Coronary artery (tissue), 2 donors: ENCODE measurements around the gene PNP.

Experiments
- DNase-seq: peaks from one replicate; pipeline ENCODE4 v3.0.0-alpha.2; 2017; ENCODE audit warnings: low spot score
- H3K27ac ChIP-seq, 2 donors: fragments of 200-600 bp; sonication (generic); one replicate each; pipeline ENCODE4 v1.5.1; 2016 to 2019
- H3K4me3 ChIP-seq: fragments of 200-600 bp; sonication (generic); 2 replicates; pipeline ENCODE4 v1.5.1; 2016; ENCODE audit warnings: mild to moderate bottlenecking, moderate library complexity
- TF ChIP-seq, protein P1 (sequence below): fragments of 200-600 bp; sonication (generic); IDR thresholded peaks from one replicate; pipeline ENCODE4 v1.5.1; 2019; ENCODE audit warnings: antibody characterized with exemption

Gene PNP

DNA sequence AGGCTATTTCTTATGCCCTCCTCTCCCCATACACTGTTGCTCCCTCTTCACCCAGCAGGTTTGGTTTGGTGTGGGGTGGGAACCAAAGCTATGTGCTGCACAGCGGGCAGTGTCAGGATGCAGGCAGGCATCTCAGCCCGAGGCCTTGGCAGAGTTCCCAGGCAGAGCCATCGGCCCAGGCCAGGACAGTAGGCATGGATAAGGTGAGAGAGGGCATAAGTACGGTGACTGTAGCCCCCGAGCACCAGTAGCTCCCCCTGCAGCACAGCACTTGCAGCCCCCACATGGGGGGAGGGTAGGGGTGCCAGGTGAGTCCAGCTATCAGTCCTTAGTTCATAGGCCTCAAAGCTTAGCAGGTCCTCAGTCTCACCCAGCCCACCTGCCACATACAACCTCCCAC, 40.4 kb upstream of the PNP start:
- Histone ChIP-seq H3K27ac (no peak overlapping the region), H3K4me3 (no peak overlapping the region)
- TF ChIP-seq, protein P1, sequence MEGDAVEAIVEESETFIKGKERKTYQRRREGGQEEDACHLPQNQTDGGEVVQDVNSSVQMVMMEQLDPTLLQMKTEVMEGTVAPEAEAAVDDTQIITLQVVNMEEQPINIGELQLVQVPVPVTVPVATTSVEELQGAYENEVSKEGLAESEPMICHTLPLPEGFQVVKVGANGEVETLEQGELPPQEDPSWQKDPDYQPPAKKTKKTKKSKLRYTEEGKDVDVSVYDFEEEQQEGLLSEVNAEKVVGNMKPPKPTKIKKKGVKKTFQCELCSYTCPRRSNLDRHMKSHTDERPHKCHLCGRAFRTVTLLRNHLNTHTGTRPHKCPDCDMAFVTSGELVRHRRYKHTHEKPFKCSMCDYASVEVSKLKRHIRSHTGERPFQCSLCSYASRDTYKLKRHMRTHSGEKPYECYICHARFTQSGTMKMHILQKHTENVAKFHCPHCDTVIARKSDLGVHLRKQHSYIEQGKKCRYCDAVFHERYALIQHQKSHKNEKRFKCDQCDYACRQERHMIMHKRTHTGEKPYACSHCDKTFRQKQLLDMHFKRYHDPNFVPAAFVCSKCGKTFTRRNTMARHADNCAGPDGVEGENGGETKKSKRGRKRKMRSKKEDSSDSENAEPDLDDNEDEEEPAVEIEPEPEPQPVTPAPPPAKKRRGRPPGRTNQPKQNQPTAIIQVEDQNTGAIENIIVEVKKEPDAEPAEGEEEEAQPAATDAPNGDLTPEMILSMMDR, result no peak
- no peak for DNase-seq

DNA sequence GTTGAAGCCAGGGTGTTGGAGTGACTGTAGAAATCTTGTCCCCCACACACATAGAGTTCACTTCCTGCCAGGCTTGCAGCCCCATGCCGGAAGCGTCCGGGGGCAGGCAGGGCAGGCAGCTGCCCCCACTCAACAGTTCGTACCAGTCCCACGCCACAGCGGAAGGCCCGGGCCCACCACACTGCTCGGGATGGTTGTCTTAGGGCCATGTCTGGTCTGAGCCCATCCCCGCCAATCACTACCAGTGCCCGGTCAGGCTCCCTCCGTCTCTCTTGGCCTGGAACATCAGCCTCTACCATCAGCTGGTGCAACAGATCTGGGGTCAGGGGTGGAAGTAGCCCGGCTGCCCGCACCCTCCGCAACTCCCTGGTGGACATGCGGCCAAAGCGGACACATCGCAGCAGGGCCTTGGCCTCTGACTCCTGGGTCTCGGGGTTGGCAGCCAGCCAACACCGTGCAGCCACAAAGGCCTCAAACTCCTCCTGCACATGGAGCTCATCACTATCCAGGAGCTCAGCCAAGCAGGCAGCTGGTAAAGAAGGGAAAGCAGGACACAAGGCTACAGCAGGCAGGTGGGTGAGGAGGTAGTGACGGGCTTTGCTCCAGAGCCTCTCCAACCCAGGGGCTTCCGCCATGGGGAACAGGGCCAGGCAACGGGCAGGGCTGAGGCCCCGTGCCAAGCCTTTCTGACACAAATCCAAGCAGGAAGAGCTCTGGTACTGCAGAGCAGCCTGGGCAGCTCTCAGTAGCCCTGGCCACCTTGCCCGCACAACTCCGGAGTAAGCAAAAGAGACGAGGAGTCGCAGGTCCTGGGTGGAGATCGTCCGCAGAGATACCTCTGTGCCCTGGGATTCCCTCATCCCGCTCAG, 39.2 kb upstream of the PNP start:
- DNase-seq, result no peak
- TF ChIP-seq, protein P1, result no peak
- Histone ChIP-seq H3K27ac (no peak overlapping the region), H3K4me3 (no peak overlapping the region)

DNA sequence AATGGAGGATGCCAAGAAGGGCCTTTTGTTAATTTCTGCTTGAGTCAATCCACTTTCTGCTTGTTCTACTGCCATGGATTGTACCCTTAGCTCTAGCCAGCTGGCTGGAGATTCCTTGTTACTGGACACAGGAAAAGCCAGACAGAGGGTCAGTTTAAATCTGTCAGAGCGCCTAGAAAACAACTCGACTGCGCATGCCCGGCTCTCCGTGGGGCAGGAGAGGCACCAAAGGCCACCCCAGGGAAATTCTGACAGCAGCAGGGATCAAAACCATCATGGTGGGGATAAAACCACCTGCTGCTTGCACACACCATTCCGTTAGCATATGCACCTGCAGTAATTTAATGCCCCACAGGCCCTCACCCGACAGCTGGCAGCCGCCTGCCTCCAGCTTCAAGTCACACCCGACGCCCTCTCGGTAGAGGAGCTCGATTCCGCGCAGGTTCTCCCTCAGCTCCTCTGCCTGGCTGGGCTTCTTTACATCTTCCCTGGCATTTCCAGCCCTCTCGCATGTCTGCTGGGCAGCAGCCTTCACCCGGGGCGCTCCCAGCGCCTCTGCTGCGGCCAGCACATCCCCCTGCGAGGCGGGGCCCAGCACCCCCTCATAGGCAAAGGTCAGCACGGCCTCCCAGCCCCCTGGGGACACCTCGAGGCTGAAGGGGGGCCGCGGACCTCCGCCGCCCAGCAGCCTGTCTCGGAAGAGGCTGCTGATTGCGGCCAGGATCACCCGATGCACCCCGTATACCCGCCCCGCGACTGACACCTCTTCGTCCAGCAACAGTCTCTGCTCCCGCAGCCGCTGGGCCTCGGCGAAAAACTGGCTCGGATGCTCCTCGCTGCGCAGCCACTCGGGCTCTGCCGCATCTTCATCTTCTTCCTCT, 34.3 kb upstream of the PNP start:
- peak overlapping the region in 1 of 2 donors; percentile 64 for H3K27ac ChIP-seq
- no peak for DNase-seq
- peak overlapping the region; percentile 61 for H3K4me3 ChIP-seq
- TF ChIP-seq, protein P1, result no peak

DNA sequence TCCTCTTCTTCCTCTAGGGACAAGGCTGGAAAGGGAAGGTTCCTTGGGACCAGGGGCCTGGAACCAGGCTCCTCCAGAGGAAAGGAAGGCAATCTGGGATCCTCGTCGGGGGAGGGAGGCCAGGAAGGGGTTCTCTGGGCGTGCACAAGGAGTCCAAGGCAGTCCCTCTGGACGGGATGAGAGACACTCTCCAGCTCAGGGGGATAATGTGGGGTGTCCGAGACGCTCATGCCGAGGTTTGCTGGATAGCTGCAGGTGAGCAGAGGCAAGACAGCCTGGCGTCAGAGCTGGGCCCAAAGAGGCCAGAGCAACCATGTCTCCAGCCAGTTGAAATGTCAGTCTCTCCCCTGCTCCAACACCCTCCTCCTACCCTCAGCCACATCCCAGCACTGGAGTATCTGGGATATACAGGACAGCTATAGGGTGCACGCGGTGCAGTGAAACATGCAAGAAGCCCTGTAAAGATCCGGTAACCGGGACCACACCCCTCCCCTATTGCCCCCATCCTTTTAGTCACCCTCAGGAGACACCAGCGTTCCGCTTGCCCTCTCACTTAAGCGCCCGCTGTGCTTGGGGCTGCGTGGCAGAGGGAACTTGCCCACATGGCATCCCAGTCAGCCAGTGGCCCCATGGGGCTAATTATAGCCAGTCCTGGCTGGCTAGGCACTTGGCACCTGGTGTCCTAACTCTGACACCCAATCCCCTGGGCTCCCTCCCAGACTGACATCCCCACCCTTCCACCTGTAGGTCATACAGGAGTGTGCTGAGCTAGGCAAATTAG, 33.4 kb upstream of the PNP start, which contains the start of gene KLHL33:
TSS of gene KLHL33 (minus strand) at position 585 of the 781 bp plus-strand sequence. CDS start at position 230, 355 bp downstream.
- Histone ChIP-seq H3K27ac (peak within 1 kb of the TSS in 1 of 2 donors; percentile 64), H3K4me3 (peak within 1 kb of the TSS; percentile 61)
- TF ChIP-seq, protein P1, result no peak
- no peak for DNase-seq

DNA sequence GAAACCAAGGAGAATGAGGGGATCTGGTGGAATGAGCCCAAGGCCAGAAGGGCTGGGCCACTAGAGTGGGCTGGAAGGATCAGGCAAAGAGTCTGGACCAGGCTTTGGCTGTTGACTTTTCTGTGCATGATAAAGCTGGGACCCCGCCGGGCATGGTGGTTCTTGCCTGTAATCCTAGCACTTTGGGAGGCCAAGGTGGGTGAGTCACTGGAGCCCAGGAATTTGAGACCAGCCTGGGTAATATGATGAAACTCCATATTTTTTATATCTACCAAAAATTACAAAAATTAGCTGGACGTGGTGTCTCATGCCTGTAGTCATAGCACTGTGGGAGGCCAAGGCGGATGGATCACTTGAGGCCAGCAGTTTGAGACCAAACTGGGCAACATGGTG, 32.8 kb upstream of the PNP start:
- H3K27ac ChIP-seq, result no peak overlapping the region
- TF ChIP-seq, protein P1, result no peak
- no peak overlapping the region for H3K4me3 ChIP-seq

DNA sequence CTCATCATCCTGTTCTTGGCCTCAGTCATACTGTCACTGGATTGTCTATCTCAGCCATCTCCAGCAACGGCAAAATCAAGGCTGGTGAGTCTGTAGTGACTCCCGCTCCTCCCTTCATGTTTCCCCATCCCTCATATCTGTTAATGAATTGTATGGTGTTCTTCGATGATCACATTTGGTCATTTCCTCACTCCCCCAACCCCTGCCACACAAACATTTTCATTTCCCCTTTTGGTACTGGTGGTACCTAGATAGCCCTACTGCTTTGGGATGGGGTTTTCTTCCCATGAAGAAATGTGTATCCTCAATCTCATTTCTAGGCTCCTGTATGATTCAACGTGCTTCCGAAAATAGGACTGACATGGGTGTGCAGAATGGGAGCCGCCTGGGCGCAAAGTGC, 30.5 kb upstream of the PNP start:
- Histone ChIP-seq H3K27ac (no peak overlapping the region), H3K4me3 (no peak overlapping the region)
- TF ChIP-seq, protein P1, result no peak
- no peak for DNase-seq

More for the DNA sequence above, 32.8 kb upstream of the PNP start:
- DNase-seq, result no peak
